Chondrocyte (in vitro differentiated cells): Measurements from ENCODE around the gene MYO18B. TPM values are rescaled to one million over a fixed set of nuclear protein-coding genes. Genes with fewer than 3 reads are reported as not detected.

Experiments
- DNase-seq: peaks from one replicate; pipeline ENCODE4 v3.0.0; 2021; ENCODE audit warnings: mixed read lengths, low spot score
- H3K27ac Mint-ChIP-seq: one replicate; pipeline ENCODE4 v1.8.0; 2021; ENCODE audit warnings: mild to moderate bottlenecking, moderate library complexity, mixed read lengths; ENCODE audit not compliant: unreplicated experiment
- H3K27me3 Mint-ChIP-seq: 2 replicates; pipeline ENCODE4 v1.8.0; 2021; ENCODE audit warnings: low read depth, mixed read lengths
- H3K36me3 Mint-ChIP-seq: 2 replicates; pipeline ENCODE4 v1.8.0; 2021; ENCODE audit warnings: low read depth, mixed read lengths
- H3K4me1 Mint-ChIP-seq: 2 replicates; pipeline ENCODE4 v1.8.0; 2021; ENCODE audit warnings: low read depth, mild to moderate bottlenecking, mixed read lengths
- H3K4me3 Mint-ChIP-seq: one replicate; pipeline ENCODE4 v1.8.0; 2021; ENCODE audit warnings: mild to moderate bottlenecking, moderate library complexity, mixed read lengths; ENCODE audit not compliant: unreplicated experiment
- H3K9me3 Mint-ChIP-seq: 2 replicates; pipeline ENCODE4 v1.8.0; 2021; ENCODE audit warnings: low read depth, mixed read lengths
- CTCF ChIP-seq: fragments of 200-600 bp; sonication (generic); IDR thresholded peaks from 2 replicates; pipeline ENCODE4 v1.5.0; 2021; ENCODE audit warnings: antibody characterized with exemption, mild to moderate bottlenecking, moderate library complexity
- total RNA-seq: library from RNA; stranded (reverse); gene quantifications from 3 replicates; pipeline ENCODE4 v1.2.1, GENCODE V29; 2021

The MYO18B gene
- total RNA-seq, 1 donor from 2014 or later: 0.20 TPM

DNA sequence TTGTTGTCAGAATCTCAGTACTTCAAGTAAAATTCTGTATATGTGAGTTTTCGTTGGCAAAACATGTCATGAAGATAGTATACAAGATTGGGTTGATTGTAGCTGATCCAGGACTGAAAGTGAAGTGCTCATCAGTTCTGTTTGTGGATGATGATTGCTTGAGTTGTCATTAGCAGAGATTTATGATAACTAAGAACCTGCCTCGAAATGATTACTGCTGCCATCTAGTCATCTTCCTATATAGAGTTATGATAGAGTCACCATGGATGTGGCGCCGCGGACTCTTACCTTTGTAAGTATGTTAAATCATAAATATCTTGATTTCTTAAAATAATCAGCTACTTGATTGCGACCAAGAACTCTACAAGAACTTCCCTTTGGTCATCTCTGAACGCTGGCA, 27.9 kb upstream of the MYO18B start:
- H3K27me3 Mint-ChIP-seq: no peaks in the 10 kb centered on the region
- H3K36me3 Mint-ChIP-seq: peaks cover 1% of the 10 kb centered on the region
- H3K9me3 Mint-ChIP-seq: no peaks in the 10 kb centered on the region

DNA sequence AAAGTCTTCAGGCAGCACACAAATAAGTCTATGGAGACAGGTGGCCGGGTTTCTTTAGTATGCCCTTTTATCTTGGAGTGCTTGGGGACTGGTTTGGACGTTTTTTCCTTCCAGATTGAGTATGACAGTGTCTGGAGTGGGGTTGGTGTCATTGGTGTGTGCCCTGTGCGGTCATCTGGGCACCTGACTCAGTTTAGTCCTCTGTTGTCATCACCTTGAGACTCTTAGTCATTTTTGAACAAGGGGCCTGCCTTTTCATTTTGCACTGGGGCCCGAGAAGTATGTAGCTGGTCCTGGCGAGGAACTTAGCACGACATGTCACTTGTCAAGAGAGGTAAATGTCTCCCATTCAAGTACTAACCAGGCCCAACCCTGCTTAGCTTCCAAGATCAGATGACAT, 27.2 kb upstream of the MYO18B start:
- DNase-seq: no peak
- no peak overlapping the region for H3K27ac Mint-ChIP-seq
- H3K36me3 Mint-ChIP-seq: peaks cover 1% of the 10 kb centered on the region
- TF ChIP-seq CTCF: no peak
- H3K9me3 Mint-ChIP-seq: no peaks in the 10 kb centered on the region
- no peaks in the 10 kb centered on the region for H3K27me3 Mint-ChIP-seq
- peaks cover 9% of the 10 kb centered on the region for H3K4me1 Mint-ChIP-seq
- no peak overlapping the region for H3K4me3 Mint-ChIP-seq

More for the DNA sequence above, 27.9 kb upstream of the MYO18B start:
- no peak for DNase-seq
- Mint-ChIP-seq H3K27ac (no peak overlapping the region), H3K4me1 (peaks cover 9% of the 10 kb centered on the region), H3K4me3 (no peak overlapping the region)
- no peak for TF ChIP-seq CTCF

DNA sequence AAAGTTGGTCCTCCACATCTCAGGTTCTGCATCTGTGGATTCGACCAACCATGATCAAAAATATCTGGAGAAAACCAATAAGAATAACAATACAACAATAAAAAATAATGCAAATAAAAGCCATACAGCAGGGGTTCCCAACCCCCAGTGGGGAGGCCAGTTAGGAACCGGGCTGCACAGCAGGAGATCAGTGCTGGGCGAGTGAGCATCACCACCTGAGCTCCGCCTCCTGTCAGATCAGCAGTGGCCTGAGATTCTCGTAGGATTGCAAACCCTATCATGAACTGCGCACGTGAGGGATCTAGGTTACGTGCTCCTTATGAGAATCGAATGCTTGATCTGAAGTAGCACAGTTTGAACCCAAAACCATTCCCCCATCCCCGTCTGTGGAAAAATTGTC, 25.4 kb upstream of the MYO18B start:
- Mint-ChIP-seq H3K36me3 (no peaks in the 10 kb centered on the region), H3K4me3 (no peak overlapping the region), H3K9me3 (no peaks in the 10 kb centered on the region), H3K27ac (no peak overlapping the region), H3K27me3 (no peaks in the 10 kb centered on the region), H3K4me1 (peaks cover 9% of the 10 kb centered on the region)
- no peak for TF ChIP-seq CTCF
- DNase-seq: no peak

DNA sequence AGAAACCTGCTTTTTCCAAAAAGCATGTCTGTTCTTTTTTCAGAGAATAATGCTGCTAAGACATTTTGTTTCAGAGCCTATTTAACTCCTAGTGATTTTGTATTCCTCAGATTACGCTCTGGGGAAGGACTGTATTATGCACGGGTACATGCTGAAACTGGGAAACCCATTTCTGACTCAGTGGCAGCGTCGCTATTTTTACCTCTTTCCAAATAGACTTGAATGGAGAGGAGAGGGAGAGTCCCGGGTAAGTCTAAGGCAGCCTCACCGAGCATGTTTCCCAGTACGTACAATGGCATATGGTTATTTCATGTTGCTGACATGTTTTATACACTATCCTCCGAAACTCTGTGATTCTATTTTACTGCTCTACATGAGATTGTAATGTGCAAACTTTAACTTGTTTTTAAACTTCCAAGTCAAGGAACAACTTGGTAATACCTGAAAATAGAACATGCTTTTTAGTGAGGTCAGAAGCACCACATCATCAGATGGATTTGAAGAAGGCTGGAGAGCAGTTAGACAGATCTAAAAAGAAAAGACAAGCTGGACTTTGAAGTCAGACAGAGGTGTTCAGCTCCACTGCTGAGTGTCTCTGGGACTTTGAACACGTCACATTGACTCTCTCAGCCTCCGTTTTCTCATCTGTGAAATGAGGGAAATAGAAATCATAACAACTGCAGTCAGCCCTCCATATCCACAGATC, 23.7 kb upstream of the MYO18B start:
- H3K27me3 Mint-ChIP-seq: no peaks in the 10 kb centered on the region
- no peaks in the 10 kb centered on the region for H3K36me3 Mint-ChIP-seq
- no peaks in the 10 kb centered on the region for H3K9me3 Mint-ChIP-seq
- TF ChIP-seq CTCF: no peak
- no peak overlapping the region for H3K4me3 Mint-ChIP-seq
- peaks cover 9% of the 10 kb centered on the region for H3K4me1 Mint-ChIP-seq
- no peak overlapping the region for H3K27ac Mint-ChIP-seq
- DNase-seq: no peak

GRCh38 chr22:25722223-25722622, 19.8 kb upstream of the MYO18B start:
- Mint-ChIP-seq H3K4me1 (peaks cover 12% of the 10 kb centered on the region), H3K4me3 (no peak overlapping the region), H3K27ac (no peak overlapping the region), H3K27me3 (no peaks in the 10 kb centered on the region), H3K9me3 (no peaks in the 10 kb centered on the region), H3K36me3 (no peaks in the 10 kb centered on the region)
- DNase-seq: no peak
- TF ChIP-seq CTCF: no peak
